PC-3 (cell line): ENCODE measurements around the gene AP1M1.

Experiments used
- CTCF ChIP-seq: fragments of 300-600 bp; sonication (generic); conservative IDR thresholded peaks from 2 replicates; pipeline ENCODE4 v1.5.1; 2017; ENCODE audit warnings: antibody characterized with exemption, low read depth, mild to moderate bottlenecking, low read length
- EZH2 ChIP-seq: fragments of 300-600 bp; sonication (generic); IDR thresholded peaks from one replicate; pipeline ENCODE4 v1.6.1; 2017; ENCODE audit warnings: antibody characterized with exemption, mild to moderate bottlenecking, low read length; ENCODE audit not compliant: unreplicated experiment

- TF ChIP-seq EZH2 (no peak), CTCF (no peak)
Observed at GRCh38 chr19:16252459-16253205, 54.9 kb downstream of the AP1M1 start.
